Measurements from ENCODE around the gene WDR12. TPM values are rescaled to one million over a fixed set of nuclear protein-coding genes. Genes with fewer than 3 reads are reported as not detected.

Gene WDR12
- 50.2 to 73.5 TPM (median 69.1 TPM) in 5 replicates for total RNA-seq (2022; extraction: Qiagen RNA extraction)

DNA sequence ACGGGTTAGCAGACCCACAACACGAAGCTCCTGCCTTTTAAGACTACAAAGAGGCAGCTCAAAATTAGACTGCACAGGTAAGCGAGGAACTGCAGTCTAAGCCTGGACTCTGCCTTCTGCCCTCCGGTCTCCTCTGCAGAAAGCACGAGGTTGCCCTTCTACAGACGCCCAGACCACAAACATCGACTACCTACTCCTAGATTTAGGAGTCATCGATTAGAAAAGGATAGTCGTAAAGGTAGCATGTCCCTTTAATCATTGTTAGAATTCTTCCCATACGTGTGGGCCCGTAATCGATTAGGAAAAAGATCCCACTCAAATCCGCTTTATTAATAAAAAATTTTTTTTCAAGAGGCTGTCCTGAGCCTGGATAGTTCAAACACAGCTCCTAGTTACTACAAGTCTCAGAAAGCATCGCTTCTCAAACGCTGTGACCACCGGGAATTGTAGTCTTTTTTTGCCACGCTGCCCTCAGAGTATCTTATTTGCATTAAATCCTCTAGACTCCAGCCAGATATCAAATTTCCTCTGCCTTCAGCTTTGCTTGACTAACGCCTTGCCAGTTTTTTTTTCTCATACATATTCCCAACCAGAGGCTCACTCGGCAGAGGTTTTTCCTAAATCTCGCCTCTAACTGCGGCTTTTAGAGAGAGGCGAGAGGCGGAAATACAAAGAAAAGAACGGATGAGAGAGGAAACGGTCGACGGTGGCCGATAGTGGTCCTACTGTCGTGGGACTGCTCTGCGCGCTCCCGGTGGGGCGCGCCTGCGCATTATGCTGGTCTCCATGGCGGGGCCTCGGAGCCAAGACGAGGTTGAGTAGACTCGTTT lies at the start of gene WDR12, which contains the start of gene CARF:
Gene WDR12, minus strand, starts transcription at position 162 of the 830 bp plus-strand sequence. CDS start 197 bp downstream, outside the sequence.
Gene CARF, plus strand, starts transcription at position 764 of the 830 bp plus-strand sequence. CDS start 29,628 bp downstream, outside the sequence.

DNA sequence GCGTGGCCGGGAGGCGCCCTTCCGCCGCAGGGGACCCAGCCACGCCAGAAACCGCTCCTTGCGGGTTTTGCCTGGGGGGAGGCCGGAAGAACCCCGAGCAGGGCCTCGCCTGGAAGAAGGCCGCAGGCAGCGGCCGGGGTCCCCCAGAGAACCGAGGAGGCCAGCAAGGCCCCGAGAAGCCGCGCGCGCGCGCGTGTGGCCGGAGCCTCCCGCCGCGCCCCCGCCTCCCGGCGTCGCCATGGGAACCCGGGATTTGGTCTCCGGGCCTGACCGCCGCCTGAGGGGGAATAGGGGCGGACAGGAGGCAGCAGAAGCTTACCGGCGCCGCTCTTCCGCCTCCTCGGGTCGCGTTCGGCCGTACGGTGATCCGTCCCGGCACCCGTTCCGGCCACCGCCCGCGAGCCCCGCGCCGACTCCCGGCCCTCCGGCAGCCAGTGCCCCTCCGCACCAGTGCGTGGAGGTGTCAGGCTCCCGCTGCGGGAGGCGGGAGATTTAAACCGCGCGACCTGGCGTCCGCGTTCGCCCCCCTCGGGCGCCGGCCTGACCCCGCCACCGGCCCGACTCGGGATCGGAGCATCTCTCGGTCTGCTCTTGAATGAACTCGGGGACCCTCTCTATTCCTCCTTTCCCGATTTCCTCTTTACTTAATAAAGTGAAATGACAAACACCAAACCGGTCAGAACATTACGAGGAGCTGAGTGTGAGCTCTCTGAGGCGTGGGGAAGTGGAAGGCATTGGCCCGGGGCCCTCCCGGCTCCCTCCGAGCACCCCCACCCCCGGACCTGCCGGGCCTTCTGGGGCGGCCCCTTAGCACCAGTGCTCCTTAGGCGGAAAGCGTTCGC lies 40.0 kb downstream of the WDR12 start, which contains the start of gene ICA1L:
Gene ICA1L, minus strand, starts transcription at position 467 of the 842 bp plus-strand sequence. CDS start 42,757 bp downstream, outside the sequence.

Other genes with a start within 250 kb of the WDR12 start
- gene ICA1L, start 39.9 kb downstream of the WDR12 start, total RNA-seq (2022; extraction: Qiagen RNA extraction): 1.8 to 2.8 TPM (median 2.1 TPM) in 5 replicates
- gene CARF, start 602 bp upstream of the WDR12 start, total RNA-seq (2022; extraction: Qiagen RNA extraction): 0.54 to 1.7 TPM (median 1.2 TPM) in 5 replicates
- gene NBEAL1, start 103.2 kb upstream of the WDR12 start, total RNA-seq (2022; extraction: Qiagen RNA extraction): 2.8 to 4.9 TPM (median 3.7 TPM) in 5 replicates

All from A549 treated with Mapracorat at 1 μM for 4 hours (cell line).